GM18907 (cell line): ENCODE data around the gene TMEM135.
"Not testable (repeated sequence)": the region's sequence is repeated elsewhere in the genome, so short reads cannot be mapped to it uniquely, and the experiment has no call there.

Experiments used
- ATAC-seq: cut with Tn5 transposase; IDR thresholded peaks from one replicate; pipeline ENCODE4 v1.9.1; 2021; ENCODE audit warnings: mild to moderate bottlenecking, moderate library complexity; ENCODE audit not compliant: unreplicated experiment

Gene TMEM135

GRCh38 chr11:87139475-87139874 is 101.7 kb downstream of the TMEM135 start:
- no peak for ATAC-seq

GRCh38 chr11:87141322-87141721 is 103.6 kb downstream of the TMEM135 start:
- ATAC-seq = no peak

DNA sequence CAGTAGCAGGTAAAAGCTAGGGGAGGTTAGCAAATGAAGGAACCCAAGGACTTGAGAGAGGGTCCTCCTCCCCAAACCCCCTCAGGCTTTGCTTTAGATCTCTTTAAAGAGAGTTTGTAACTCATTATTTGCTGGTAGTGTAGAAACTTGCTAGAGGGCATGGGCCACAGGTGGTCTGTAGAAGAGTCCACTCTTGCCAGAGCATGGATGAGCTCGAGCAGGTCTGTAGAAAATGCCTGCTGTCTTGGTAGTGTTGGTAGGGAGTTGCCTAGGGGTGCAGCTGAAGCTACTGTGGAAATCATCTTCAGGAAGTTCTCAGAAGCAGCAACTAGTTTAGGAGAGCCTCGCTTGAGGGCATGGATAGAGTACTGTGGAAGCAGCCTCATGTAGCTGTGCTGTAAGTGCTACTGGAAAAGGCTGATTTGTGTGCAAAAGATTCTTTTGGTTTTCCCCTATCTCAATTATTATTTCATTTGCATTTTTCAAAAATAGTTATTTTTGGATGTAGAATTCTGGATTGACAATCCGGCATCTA is 104.3 kb downstream of the TMEM135 start:
- ATAC-seq = no peak

DNA sequence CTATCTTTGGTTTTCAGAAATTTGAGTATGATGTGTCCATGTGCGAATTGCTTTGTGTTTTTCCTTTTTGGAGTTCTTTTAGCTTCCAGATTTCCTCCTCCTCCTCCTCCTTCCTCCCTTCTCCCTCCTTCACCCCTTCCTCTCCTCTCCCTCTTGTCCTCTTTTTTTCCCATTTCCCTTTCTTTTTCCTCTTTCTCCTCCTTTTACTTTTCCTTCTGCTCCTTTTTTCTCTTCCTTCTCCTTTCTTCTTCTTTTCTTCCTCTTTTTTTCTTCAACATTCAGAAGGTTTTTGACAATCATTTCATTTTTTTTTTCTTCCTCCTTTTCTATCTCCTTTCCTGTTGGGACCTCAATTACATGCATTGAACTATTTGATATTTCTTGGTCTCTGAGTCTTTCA is 104.9 kb downstream of the TMEM135 start:
- ATAC-seq = no peak

GRCh38 chr11:87143641-87144040 is 105.9 kb downstream of the TMEM135 start:
- ATAC-seq = no peak

DNA sequence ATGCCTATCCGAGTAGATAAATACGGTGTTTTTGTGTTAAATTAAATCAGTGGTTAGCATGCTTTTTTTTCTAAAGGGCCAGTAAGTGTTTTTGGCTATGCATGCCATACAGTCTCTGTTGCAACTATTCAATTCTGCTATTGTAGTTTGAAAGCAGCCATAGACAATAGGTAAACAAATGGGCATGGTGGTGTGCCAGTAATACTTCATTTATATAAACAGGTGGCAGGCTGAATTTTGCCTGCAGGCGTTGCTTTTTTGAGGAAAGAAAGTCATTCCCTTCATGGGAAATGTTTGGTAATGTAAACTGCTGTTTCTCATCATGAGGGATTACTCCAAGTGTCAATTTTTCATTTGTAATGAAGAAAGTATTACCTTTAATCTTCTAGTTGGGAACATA is 106.5 kb downstream of the TMEM135 start:
- no peak for ATAC-seq

DNA sequence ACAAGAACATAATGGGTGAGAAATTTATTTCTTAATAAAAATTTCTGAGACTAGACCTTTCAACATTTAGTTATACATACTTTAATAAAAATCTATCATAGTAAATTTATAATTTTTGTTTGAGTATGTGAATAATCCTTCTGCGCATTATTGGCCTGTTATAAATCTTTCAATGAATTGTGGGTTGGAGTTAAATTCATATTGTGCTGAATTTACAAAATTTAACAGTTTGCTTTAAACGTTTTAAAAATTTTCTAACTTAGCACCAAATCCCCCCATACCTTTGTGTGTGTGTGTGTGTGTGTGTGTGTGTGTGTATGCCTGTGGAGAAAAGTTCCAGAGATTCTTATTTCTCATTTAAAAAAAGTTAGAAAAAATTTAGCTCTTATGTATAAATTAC is 111.0 kb downstream of the TMEM135 start:
- no peak for ATAC-seq

GRCh38 chr11:87149782-87150181 is 112.0 kb downstream of the TMEM135 start:
- ATAC-seq = not testable (repeated sequence)

DNA sequence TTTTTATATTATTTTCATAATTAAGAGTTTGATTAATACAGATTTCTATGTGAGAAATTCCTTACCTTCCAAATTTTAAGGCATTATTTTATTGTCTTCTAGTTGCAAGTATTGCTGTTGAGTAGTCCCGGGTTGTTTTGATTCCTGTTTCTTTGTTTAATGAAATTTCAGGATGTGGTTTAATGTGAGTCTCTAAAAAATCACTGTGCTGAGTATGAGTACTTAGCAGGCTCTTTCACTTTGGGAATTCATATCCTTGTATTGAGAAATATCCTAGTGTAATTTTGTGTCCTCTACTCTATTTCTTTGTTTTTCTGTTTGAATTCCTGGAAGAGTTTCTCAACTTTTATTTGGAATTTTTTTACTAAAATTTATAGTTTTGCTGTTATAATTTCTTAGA is 113.2 kb downstream of the TMEM135 start:
- ATAC-seq = no peak

DNA sequence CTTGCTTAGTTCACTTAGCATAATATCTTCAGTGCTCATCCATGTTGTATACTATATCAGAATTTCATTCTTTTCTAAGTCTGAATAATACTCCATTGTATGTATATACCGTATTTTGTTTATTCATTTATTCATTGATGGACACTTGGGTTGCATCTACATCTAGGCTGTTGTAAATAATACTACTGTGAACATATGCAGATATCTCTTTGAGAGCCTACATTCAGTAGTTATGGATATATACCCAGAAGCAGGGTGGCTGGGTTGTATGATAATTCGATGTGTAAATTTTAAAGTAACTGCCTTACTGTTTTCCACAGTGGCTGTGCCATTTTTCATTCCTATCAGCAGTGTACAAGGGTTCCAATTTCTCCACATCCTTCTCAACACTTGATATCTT is 116.5 kb downstream of the TMEM135 start:
- no peak for ATAC-seq

GRCh38 chr11:87156970-87157369 is 119.2 kb downstream of the TMEM135 start:
- ATAC-seq = no peak

GRCh38 chr11:87169076-87169475 is 131.3 kb downstream of the TMEM135 start:
- not testable (repeated sequence) for ATAC-seq

- no peak for ATAC-seq
Observed at GRCh38 chr11:87173185-87174039, 135.7 kb downstream of the TMEM135 start.

DNA sequence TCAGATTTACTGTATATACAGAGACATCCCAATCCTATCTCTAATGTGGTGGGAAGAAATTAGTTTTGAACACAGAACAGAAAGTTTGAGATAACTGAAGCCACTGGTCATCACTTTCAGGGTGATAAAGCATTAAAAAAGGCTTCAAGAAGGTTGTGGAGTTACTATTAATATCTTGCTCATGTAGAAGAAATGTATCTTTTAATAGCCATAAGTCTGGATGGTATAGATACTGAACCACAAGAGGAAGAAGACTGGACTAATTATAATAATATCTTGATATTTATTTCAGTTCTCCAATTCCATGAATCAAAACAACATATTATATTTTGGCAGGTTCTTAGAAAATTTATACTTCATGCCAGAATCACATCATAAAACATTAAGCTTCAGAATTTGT is 137.1 kb downstream of the TMEM135 start:
- ATAC-seq = no peak

- no peak for ATAC-seq
Observed at GRCh38 chr11:87176044-87176443, 138.3 kb downstream of the TMEM135 start.

GRCh38 chr11:87179621-87180020 is 141.9 kb downstream of the TMEM135 start:
- no peak for ATAC-seq

- ATAC-seq = no peak
Observed at GRCh38 chr11:87180742-87181141, 143.0 kb downstream of the TMEM135 start.

DNA sequence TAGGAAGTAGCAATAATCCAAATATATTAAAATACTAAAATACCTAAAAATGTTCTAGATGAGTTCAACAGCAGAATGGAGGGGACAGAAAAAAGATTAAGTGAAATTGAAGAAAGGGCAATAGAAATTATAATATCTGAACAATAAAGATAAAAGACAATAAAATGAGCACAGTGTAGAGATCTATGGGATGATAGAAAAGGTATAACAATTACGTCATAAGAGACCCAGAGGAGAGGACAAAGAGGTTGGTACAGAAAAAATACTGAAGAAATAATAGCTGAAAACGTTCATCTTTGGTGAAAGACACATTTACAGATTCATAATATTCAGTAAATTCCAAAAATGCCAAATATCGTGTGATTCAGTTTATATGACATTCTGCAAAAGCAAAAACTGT is 143.4 kb downstream of the TMEM135 start:
- no peak for ATAC-seq

DNA sequence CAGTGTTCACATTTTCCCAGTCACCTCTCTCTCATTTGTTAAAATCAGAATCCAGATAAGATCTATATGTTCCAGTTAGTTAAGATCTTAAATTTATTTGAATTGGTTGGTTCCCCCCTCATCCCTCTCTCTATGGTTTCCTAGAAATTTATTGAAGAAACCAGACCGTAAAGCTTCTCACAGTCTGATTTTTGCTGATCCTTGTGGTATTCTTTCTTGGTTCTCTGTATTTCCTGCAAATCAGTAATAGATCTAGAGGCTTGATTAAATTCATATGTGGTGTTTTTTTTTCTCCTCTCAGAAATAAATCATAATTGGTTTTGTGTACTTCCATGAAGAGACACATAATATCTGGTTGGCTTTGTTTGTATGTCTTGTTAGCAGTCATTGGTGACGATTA is 147.5 kb downstream of the TMEM135 start:
- ATAC-seq = no peak

GRCh38 chr11:87187076-87187475 is 149.3 kb downstream of the TMEM135 start:
- ATAC-seq = no peak

DNA sequence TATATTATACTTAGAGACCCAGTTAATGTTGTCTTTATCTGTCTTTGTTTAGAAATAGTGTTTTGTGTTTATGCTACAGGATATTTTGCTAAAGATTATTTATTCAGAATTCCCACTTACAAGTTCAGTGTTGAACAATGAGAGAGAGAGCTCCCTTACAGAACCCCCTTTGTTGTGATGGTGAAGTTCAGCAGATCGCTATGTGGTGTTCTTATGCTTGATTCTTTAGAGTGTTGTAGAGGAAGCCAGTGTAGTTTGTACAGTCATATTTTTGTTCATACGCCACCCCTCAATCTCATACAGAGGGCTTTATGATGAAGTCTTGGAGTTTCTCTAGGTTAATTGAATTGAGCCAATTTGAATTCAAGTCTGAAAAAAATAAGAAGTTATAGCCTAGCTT is 150.2 kb downstream of the TMEM135 start:
- no peak for ATAC-seq

GRCh38 chr11:87188396-87188795 is 150.7 kb downstream of the TMEM135 start:
- ATAC-seq = not testable (repeated sequence)

DNA sequence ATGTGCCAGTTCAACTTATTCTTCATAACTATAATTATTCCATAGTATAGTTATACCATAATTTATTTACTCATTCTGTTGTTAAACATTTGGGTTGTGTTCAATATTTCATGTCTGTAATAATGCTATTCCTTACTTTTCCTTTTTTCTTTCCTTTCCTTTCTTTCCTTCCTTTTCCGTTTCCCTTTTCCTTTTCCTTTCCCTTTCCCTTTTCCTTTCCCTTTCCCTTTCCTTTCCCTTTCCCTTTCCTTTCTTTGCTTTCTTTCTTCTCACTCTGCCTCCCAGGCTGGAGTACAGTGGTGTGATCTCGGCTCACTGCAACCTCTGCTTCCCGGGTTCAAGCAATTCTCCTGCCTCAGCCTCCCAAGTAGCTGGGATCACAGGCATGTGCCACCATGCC is 151.2 kb downstream of the TMEM135 start:
- not testable (repeated sequence) for ATAC-seq
